ENCODE data around the gene FAM118A.
"Not testable (repeated sequence)": the region's sequence is repeated elsewhere in the genome, so short reads cannot be mapped to it uniquely, and the experiment has no call there.

DNA sequence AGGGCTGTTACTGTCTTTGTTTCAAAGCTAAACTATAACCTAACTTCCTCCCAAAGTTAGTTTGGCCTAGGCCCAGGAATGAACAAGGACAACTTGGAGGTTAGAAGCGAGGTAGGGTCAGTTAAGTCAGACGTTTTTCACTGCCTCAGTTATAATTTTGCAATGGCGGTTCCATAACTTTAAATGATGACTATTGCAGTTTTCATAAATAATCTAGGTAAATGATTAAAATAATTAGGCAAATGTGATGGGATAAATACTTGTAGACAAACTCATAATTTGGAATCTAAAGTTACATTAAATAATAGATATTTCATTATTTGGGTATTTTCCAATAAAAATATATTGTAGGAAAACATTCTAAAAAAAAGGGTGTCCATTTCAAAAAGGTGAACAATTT, 63.9 kb downstream of the FAM118A start:
- TF ChIP-seq CTCF (IDR thresholded peaks at IDR 0.05; ENCODE audit: low read depth, low read length); EZH2phosphoT487 (IDR thresholded peaks at IDR 0.05; ENCODE audit: low read depth): not testable (repeated sequence)
